HepG2 (cell line): Measurements from ENCODE around the gene CLDN11. TPM values are rescaled to one million over a fixed set of nuclear protein-coding genes. Genes with fewer than 3 reads are reported as not detected.

ENCODE experiments used
- KMT2A ChIP-seq: sonication (generic); formaldehyde crosslinking; IDR thresholded peaks from 2 replicates; pipeline ENCODE4 v1.4.0; 2020; ENCODE audit warnings: missing genetic modification reagents
- NFE2L1 ChIP-seq: sonication (generic); formaldehyde crosslinking; IDR thresholded peaks from 2 replicates; pipeline ENCODE4 v1.4.0; 2020; ENCODE audit warnings: missing genetic modification reagents, mild to moderate bottlenecking, borderline replicate concordance
- NPAS2 ChIP-seq: sonication (generic); formaldehyde crosslinking; IDR thresholded peaks from 2 replicates; pipeline ENCODE4 v1.8.0; 2022; ENCODE audit warnings: mild to moderate bottlenecking, missing genetic modification reagents, borderline replicate concordance
- TBP ChIP-seq: sonication (generic); formaldehyde crosslinking; IDR thresholded peaks from 2 replicates; pipeline ENCODE4 v1.5.0; 2020; ENCODE audit warnings: missing genetic modification reagents
- YY1 ChIP-seq: IDR thresholded peaks from 2 replicates; pipeline ENCODE4 v1.6.1; 2011; ENCODE audit warnings: low read length, low read depth, moderate library complexity, mild to moderate bottlenecking; ENCODE audit not compliant: insufficient read depth, insufficient replicate concordance
- ZFP37 ChIP-seq: sonication (generic); formaldehyde crosslinking; IDR thresholded peaks from 2 replicates; pipeline ENCODE4 v1.4.0; 2020; ENCODE audit warnings: missing genetic modification reagents, borderline replicate concordance
- ZNF12 ChIP-seq: sonication (generic); formaldehyde crosslinking; IDR thresholded peaks from 2 replicates; pipeline ENCODE4 v1.5.0; 2020; ENCODE audit warnings: missing genetic modification reagents
- ZNF709 ChIP-seq: sonication (generic); formaldehyde crosslinking; IDR thresholded peaks from 2 replicates; pipeline ENCODE4 v1.5.0; 2020; ENCODE audit warnings: mild to moderate bottlenecking, missing genetic modification reagents
- ZSCAN22 ChIP-seq: sonication (generic); formaldehyde crosslinking; IDR thresholded peaks from 2 replicates; pipeline ENCODE4 v1.4.0; 2020; ENCODE audit warnings: mild to moderate bottlenecking, missing genetic modification reagents
- polyA plus RNA-seq, 8 experiments: library from polyadenylated mRNA; depleted of rRNA in 3 of 8; stranded (reverse) in 7 of 8; unstranded in 1 of 8; fragments of >200 nt; fragmentation: Illumina TruSeq in 4 of 8; extraction: Trizol in 4 of 8; gene quantifications; 2 replicates each; pipeline versions ENCODE4 v1.2.1 to v1.2.3, GENCODE V29; 2011 to 2016; ENCODE audit warnings: low read depth in 4 of 8, missing spikeins in 1 of 8, mixed read lengths in 1 of 8; ENCODE audit not compliant: insufficient read depth in 1 of 8
- total RNA-seq, 5 experiments: library from RNA; depleted of rRNA; stranded (reverse); fragments of >200 nt; fragmentation: Illumina TruSeq; extraction: Trizol; gene quantifications; 2 replicates each; pipeline ENCODE4 v1.2.3, GENCODE V29; 2016; ENCODE audit warnings: low read depth in 1 of 5
- TF ChIP-seq, protein P1 (sequence below): sonication (generic); formaldehyde crosslinking; IDR thresholded peaks from 2 replicates; pipeline ENCODE4 v1.4.0; 2020; ENCODE audit warnings: mild to moderate bottlenecking, missing genetic modification reagents
- TF ChIP-seq, protein P2 (sequence below): sonication (generic); formaldehyde crosslinking; IDR thresholded peaks from 2 replicates; pipeline ENCODE4 v1.5.0; 2020; ENCODE audit warnings: missing genetic modification reagents, mild to moderate bottlenecking, borderline replicate concordance
- TF ChIP-seq, protein P3 (sequence below): sonication (generic); formaldehyde crosslinking; IDR thresholded peaks from 2 replicates; pipeline ENCODE4 v1.4.0; 2020; ENCODE audit warnings: missing genetic modification reagents, borderline replicate concordance
- TF ChIP-seq, protein P4 (sequence below): sonication (generic); formaldehyde crosslinking; IDR thresholded peaks from 2 replicates; pipeline ENCODE4 v1.5.0; 2020; ENCODE audit warnings: mild to moderate bottlenecking, missing genetic modification reagents
- TF ChIP-seq, protein P5 (sequence below): sonication (generic); formaldehyde crosslinking; IDR thresholded peaks from 2 replicates; pipeline ENCODE4 v1.4.0; 2020; ENCODE audit warnings: missing genetic modification reagents
- TF ChIP-seq, protein P6 (sequence below): sonication (generic); formaldehyde crosslinking; IDR thresholded peaks from 2 replicates; pipeline ENCODE4 v1.8.1; 2023; ENCODE audit warnings: mild to moderate bottlenecking, inconsistent platforms, moderate library complexity, missing genetic modification reagents, borderline replicate concordance
- TF ChIP-seq, protein P7 (sequence below): sonication (generic); formaldehyde crosslinking; IDR thresholded peaks from 2 replicates; pipeline ENCODE4 v1.5.0; 2020; ENCODE audit warnings: missing genetic modification reagents, mild to moderate bottlenecking, borderline replicate concordance

The CLDN11 gene
- total and polyA plus RNA-seq, 2 of the 13 experiments (the other 11 are each of a cell fraction or from before 2014, with no cell fraction given), result 4.2 to 4.9 TPM

DNA sequence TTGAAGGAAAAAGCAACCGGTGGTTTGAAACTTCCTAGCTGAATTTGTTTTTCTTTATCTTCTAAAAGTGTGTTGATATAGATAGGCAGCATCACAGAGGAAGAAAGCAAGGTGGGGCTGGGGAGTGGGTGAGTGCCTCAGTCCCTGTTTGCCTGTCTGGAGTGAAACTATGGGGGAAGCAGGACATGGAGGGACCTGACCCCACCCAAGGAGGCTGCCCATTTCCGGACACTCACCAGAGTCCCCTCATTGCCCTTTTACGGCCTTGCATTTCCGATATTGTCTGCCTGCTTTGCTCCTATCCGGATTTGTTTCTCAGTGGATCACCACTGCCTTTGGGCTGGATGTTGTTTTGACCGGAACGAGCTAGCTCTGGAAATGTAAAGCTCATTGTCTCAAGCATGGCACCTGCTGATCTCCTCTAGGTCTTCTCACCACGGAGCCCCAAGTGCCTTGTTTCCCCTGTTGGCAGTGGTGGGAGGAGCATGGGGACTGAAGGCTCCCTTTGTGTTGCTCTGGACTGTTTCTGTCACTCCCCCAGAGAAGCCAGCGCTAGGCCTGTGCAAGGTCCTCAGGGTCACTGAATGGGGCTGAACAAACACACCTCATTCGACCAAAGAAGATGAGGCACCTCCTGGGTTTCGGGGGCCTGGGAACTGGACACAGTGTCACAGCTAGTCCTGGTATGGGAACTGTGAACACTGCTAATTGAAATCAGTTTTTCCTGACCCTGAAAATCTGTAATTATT, 7.0 kb downstream of the CLDN11 start (continued):
- TF ChIP-seq TBP, result no peak
- TF ChIP-seq, protein P1, sequence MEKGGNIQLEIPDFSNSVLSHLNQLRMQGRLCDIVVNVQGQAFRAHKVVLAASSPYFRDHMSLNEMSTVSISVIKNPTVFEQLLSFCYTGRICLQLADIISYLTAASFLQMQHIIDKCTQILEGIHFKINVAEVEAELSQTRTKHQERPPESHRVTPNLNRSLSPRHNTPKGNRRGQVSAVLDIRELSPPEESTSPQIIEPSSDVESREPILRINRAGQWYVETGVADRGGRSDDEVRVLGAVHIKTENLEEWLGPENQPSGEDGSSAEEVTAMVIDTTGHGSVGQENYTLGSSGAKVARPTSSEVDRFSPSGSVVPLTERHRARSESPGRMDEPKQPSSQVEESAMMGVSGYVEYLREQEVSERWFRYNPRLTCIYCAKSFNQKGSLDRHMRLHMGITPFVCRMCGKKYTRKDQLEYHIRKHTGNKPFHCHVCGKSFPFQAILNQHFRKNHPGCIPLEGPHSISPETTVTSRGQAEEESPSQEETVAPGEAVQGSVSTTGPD, result no peak
- TF ChIP-seq, protein P2, sequence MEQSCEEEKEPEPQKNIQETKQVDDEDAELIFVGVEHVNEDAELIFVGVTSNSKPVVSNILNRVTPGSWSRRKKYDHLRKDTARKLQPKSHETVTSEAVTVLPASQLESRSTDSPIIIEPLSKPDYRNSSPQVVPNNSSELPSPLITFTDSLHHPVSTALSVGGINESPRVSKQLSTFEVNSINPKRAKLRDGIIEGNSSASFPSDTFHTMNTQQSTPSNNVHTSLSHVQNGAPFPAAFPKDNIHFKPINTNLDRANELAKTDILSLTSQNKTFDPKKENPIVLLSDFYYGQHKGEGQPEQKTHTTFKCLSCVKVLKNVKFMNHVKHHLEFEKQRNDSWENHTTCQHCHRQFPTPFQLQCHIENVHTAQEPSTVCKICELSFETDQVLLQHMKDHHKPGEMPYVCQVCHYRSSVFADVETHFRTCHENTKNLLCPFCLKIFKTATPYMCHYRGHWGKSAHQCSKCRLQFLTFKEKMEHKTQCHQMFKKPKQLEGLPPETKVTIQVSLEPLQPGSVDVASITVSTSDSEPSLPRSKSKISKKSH (CRISPR knock-in tag), result no peak
- TF ChIP-seq, protein P3, sequence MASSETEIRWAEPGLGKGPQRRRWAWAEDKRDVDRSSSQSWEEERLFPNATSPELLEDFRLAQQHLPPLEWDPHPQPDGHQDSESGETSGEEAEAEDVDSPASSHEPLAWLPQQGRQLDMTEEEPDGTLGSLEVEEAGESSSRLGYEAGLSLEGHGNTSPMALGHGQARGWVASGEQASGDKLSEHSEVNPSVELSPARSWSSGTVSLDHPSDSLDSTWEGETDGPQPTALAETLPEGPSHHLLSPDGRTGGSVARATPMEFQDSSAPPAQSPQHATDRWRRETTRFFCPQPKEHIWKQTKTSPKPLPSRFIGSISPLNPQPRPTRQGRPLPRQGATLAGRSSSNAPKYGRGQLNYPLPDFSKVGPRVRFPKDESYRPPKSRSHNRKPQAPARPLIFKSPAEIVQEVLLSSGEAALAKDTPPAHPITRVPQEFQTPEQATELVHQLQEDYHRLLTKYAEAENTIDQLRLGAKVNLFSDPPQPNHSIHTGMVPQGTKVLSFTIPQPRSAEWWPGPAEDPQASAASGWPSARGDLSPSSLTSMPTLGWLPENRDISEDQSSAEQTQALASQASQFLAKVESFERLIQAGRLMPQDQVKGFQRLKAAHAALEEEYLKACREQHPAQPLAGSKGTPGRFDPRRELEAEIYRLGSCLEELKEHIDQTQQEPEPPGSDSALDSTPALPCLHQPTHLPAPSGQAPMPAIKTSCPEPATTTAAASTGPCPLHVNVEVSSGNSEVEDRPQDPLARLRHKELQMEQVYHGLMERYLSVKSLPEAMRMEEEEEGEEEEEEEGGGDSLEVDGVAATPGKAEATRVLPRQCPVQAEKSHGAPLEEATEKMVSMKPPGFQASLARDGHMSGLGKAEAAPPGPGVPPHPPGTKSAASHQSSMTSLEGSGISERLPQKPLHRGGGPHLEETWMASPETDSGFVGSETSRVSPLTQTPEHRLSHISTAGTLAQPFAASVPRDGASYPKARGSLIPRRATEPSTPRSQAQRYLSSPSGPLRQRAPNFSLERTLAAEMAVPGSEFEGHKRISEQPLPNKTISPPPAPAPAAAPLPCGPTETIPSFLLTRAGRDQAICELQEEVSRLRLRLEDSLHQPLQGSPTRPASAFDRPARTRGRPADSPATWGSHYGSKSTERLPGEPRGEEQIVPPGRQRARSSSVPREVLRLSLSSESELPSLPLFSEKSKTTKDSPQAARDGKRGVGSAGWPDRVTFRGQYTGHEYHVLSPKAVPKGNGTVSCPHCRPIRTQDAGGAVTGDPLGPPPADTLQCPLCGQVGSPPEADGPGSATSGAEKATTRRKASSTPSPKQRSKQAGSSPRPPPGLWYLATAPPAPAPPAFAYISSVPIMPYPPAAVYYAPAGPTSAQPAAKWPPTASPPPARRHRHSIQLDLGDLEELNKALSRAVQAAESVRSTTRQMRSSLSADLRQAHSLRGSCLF, result no peak
- no peak; the same call in 1 of the 2 replicates for TF ChIP-seq KMT2A (CRISPR knock-in tag)
- no peak for TF ChIP-seq ZFP37 (CRISPR knock-in tag)
- TF ChIP-seq, protein P4, sequence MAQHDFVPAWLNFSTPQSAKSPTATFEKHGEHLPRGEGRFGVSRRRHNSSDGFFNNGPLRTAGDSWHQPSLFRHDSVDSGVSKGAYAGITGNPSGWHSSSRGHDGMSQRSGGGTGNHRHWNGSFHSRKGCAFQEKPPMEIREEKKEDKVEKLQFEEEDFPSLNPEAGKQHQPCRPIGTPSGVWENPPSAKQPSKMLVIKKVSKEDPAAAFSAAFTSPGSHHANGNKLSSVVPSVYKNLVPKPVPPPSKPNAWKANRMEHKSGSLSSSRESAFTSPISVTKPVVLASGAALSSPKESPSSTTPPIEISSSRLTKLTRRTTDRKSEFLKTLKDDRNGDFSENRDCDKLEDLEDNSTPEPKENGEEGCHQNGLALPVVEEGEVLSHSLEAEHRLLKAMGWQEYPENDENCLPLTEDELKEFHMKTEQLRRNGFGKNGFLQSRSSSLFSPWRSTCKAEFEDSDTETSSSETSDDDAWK (CRISPR knock-in tag), result no peak
- no peak for TF ChIP-seq ZSCAN22
- no peak for TF ChIP-seq NFE2L1 (CRISPR knock-in tag)
- TF ChIP-seq, protein P5, sequence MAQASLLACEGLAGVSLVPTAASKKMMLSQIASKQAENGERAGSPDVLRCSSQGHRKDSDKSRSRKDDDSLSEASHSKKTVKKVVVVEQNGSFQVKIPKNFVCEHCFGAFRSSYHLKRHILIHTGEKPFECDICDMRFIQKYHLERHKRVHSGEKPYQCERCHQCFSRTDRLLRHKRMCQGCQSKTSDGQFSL (CRISPR knock-in tag), result no peak
- no peak for TF ChIP-seq YY1
- TF ChIP-seq, protein P6, sequence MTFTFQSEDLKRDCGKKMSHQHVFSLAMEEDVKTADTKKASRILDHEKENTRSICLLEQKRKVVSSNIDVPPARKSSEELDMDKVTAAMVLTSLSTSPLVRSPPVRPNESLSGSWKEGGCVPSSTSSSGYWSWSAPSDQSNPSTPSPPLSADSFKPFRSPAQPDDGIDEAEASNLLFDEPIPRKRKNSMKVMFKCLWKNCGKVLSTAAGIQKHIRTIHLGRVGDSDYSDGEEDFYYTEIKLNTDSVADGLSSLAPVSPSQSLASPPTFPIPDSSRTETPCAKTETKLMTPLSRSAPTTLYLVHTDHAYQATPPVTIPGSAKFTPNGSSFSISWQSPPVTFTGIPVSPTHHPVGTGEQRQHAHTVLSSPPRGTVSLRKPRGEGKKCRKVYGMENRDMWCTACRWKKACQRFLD, result no peak; the same call in 1 of the 2 replicates
- no peak for TF ChIP-seq ZNF709 (CRISPR knock-in tag)
- no peak for TF ChIP-seq ZNF12
- TF ChIP-seq, protein P7, sequence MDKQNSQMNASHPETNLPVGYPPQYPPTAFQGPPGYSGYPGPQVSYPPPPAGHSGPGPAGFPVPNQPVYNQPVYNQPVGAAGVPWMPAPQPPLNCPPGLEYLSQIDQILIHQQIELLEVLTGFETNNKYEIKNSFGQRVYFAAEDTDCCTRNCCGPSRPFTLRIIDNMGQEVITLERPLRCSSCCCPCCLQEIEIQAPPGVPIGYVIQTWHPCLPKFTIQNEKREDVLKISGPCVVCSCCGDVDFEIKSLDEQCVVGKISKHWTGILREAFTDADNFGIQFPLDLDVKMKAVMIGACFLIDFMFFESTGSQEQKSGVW, result no peak
- no peak for TF ChIP-seq NPAS2 (CRISPR knock-in tag)
